Esophagus squamous epithelium (tissue), 4 donors: ENCODE data around the gene CCNJL.

Experiments used
- POLR2A ChIP-seq, 4 donors: fragments of 450-650 bp; IDR thresholded peaks; one replicate each; pipeline ENCODE4 v1.6.1; 2017; ENCODE audit warnings: antibody characterized with exemption in 4 of 4, mild to moderate bottlenecking in 4 of 4, moderate library complexity in 3 of 4
- TF ChIP-seq, protein P1 (sequence below), 6 experiments: fragments of 450-650 bp in 4 of 6; fragments of 200-600 bp in 2 of 6; sonication (generic) in 2 of 6; IDR thresholded peaks; one replicate each; pipeline ENCODE4 v1.5.1; 2016 to 2019; ENCODE audit warnings: antibody characterized with exemption in 6 of 6, mild to moderate bottlenecking in 4 of 6, moderate library complexity in 4 of 6

DNA sequence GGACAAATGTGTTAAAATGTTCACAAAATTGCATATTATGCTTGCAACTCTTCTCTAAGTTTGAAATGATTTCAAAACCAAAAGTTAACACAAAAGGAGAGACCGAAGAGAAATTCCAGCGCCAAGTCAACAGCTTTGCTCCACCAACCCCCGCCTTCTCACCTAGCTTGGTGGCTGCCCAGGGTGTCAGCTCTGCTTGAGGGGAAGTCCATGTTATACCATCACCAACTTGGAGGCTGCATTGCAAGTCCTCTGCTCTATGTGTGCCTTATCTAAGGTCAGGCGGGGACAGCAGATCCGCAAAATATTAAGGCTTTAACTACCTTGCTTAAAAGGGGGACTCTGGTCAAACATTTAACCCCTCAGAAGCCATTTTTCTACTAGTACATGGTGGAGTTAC, 14.6 kb downstream of the CCNJL start:
- TF ChIP-seq POLR2A (IDR thresholded peaks at IDR 0.05), result no peak
- TF ChIP-seq, protein P1, sequence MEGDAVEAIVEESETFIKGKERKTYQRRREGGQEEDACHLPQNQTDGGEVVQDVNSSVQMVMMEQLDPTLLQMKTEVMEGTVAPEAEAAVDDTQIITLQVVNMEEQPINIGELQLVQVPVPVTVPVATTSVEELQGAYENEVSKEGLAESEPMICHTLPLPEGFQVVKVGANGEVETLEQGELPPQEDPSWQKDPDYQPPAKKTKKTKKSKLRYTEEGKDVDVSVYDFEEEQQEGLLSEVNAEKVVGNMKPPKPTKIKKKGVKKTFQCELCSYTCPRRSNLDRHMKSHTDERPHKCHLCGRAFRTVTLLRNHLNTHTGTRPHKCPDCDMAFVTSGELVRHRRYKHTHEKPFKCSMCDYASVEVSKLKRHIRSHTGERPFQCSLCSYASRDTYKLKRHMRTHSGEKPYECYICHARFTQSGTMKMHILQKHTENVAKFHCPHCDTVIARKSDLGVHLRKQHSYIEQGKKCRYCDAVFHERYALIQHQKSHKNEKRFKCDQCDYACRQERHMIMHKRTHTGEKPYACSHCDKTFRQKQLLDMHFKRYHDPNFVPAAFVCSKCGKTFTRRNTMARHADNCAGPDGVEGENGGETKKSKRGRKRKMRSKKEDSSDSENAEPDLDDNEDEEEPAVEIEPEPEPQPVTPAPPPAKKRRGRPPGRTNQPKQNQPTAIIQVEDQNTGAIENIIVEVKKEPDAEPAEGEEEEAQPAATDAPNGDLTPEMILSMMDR (IDR thresholded peaks at IDR 0.05), result no peak
